ENCODE data around the gene ODAM. TPM values are rescaled to one million over a fixed set of nuclear protein-coding genes. Genes with fewer than 3 reads are reported as not detected.
"Not testable (repeated sequence)": the region's sequence is repeated elsewhere in the genome, so short reads cannot be mapped to it uniquely, and the experiment has no call there.

Gene ODAM
- total RNA-seq, 1 donor: not detected

GRCh38 chr4:70187216-70187615 is 8.3 kb upstream of the ODAM start:
- no peak for DNase-seq (ENCODE audit: low read depth)
- no peak for TF ChIP-seq CTCF (IDR thresholded peaks at IDR 0.05; ENCODE audit: insufficient read depth, low read depth, low read length)
- H3K4me3 ChIP-seq (ENCODE audit: low read depth, low read length): no peak overlapping the region

DNA sequence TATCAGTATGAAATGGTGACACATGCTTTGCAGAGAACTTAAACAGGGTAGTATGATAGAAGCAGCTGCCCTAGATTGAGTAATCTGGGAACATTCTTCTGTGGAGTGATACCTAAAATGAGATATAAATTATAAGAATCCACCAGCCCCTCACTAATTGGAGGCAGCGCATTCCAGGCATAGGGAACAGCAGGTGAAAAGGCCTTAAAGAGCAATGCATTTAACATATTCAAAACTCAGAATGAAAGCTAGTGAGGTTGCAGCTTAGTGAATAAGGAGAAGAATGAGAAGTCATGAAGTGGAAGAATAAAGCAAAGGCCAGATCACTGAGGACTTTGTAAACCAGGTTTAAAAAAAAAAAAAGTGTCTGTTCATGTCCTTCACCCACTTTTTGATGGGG is 4.9 kb upstream of the ODAM start:
- DNase-seq (ENCODE audit: low read depth): no peak
- no peak for TF ChIP-seq CTCF (IDR thresholded peaks at IDR 0.05; ENCODE audit: insufficient read depth, low read depth, low read length)
- no peak overlapping the region for H3K4me3 ChIP-seq (ENCODE audit: low read depth, low read length)

GRCh38 chr4:70191647-70192046 is 3.9 kb upstream of the ODAM start:
- TF ChIP-seq CTCF (IDR thresholded peaks at IDR 0.05; ENCODE audit: insufficient read depth, low read depth, low read length): no peak
- no peak overlapping the region for H3K4me3 ChIP-seq (ENCODE audit: low read depth, low read length)
- DNase-seq (ENCODE audit: low read depth): peak; percentile 4

DNA sequence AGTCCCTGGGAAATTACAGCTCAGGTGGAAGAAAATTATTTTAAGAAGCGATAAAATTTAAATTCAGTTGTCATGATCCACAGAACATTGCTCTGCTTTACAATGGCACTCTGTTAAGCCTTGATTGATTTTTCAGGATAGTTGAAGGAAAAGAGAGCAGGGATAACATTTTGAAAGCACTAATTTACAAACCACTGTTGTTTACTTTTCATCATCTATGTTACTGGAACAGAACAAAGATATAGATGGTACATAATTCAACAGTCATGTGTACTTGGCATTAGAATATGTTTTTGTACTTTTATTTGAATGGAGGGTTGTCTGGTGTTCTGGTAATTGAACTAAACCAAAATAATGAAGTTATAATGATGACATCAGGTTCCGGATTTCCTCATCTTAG is 2.6 kb upstream of the ODAM start:
- no peak for TF ChIP-seq CTCF (IDR thresholded peaks at IDR 0.05; ENCODE audit: insufficient read depth, low read depth, low read length)
- no peak for DNase-seq (ENCODE audit: low read depth)
- H3K4me3 ChIP-seq (ENCODE audit: low read depth, low read length): no peak overlapping the region

- no peak for DNase-seq (ENCODE audit: low read depth)
- no peak overlapping the region for H3K4me3 ChIP-seq (ENCODE audit: low read depth, low read length)
- TF ChIP-seq CTCF (IDR thresholded peaks at IDR 0.05; ENCODE audit: insufficient read depth, low read depth, low read length): no peak
Measured at GRCh38 chr4:70196857-70197256, 1.3 kb downstream of the ODAM start.

DNA sequence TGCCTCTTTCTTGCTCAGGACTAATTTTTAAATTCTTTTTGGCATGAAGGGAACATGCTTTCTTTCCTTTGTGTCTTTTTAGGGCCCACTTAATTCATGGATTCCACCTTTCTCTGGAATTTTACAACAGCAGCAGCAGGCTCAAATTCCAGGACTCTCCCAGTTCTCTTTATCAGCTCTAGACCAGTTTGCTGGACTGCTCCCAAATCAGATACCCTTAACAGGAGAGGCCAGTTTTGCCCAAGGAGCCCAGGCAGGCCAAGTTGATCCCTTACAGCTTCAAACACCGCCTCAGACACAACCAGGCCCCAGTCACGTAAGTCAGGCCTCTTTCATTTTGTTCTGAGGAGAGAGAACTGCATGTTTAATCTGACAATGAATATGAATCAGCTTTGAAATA is 2.3 kb downstream of the ODAM start:
- no peak overlapping the region for H3K4me3 ChIP-seq (ENCODE audit: low read depth, low read length)
- TF ChIP-seq CTCF (IDR thresholded peaks at IDR 0.05; ENCODE audit: insufficient read depth, low read depth, low read length): no peak
- peak; percentile 27 for DNase-seq (ENCODE audit: low read depth)

GRCh38 chr4:70203601-70204000 is 8.1 kb downstream of the ODAM start:
- H3K4me3 ChIP-seq (ENCODE audit: low read depth, low read length): no peak overlapping the region
- DNase-seq (ENCODE audit: low read depth): no peak
- no peak for TF ChIP-seq CTCF (IDR thresholded peaks at IDR 0.05; ENCODE audit: insufficient read depth, low read depth, low read length)

- not testable (repeated sequence) for H3K4me3 ChIP-seq (ENCODE audit: low read depth, low read length); DNase-seq (ENCODE audit: low read depth)
Measured at GRCh38 chr4:70212752-70213151, 17.2 kb downstream of the ODAM start.

DNA sequence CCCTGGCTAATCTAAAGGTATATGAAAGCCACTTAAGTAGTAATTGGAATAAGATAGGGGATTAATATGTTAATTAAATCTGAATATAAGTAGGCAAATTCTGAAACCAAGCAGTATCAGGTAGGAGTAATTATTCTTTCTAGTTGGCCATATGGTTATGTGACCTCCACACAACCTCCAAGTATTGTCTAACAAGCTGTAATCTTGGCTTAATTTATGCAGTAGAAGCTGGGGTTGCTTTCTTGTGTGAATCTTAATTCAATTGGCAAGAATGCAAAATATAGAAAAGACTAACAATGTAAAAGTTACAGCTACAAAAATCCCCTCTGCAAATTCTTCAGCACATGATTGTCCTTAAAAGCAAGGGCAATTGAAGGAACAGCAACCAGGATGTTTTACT is 20.6 kb downstream of the ODAM start:
- not testable (repeated sequence) for DNase-seq (ENCODE audit: low read depth); H3K4me3 ChIP-seq (ENCODE audit: low read depth, low read length)

DNA sequence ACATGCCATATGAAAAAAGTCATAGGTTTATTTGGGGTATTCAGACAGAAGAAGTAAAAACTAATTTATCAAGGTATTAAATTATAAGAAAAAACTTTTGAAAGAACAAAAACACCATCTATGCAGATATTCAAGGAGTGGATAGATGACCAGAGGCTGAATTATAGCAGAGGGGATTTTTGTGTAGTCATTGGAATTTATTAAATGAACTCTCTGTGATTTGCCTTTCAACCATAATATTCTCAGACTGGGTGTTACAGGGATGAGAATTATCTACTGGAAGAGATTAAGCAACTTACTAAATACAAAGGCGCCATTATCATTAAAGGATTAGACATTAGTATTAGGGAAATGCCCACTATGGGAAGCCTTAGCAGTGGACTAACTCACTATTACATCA is 21.0 kb downstream of the ODAM start:
- not testable (repeated sequence) for H3K4me3 ChIP-seq (ENCODE audit: low read depth, low read length); DNase-seq (ENCODE audit: low read depth)

GRCh38 chr4:70221389-70221788 is 25.9 kb downstream of the ODAM start:
- DNase-seq (ENCODE audit: low read depth); H3K4me3 ChIP-seq (ENCODE audit: low read depth, low read length): not testable (repeated sequence)
